Loucy (cell line): ENCODE results near the gene HNRNPU.

ENCODE experiments used
- H2AFZ ChIP-seq: fragments of 200-600 bp; sonication (generic); 2 replicates; pipeline ENCODE4 v1.6.0; 2016; ENCODE audit warnings: antibody characterized with exemption, mild to moderate bottlenecking, low read length, moderate library complexity
- H3F3A ChIP-seq: fragments of 200-600 bp; 2 replicates; pipeline ENCODE4 v1.6.0; 2016; ENCODE audit warnings: antibody characterized with exemption, low read depth, mild to moderate bottlenecking
- H3K27me3 ChIP-seq: fragments of 200-600 bp; sonication (generic); 2 replicates; pipeline ENCODE4 v1.6.1; 2014; ENCODE audit warnings: low read length, mild to moderate bottlenecking; ENCODE audit not compliant: insufficient read depth, poor library complexity, severe bottlenecking
- H3K36me3 ChIP-seq: fragments of 200-600 bp; sonication (generic); 2 replicates; pipeline ENCODE4 v1.6.1; 2016; ENCODE audit warnings: low read length; ENCODE audit not compliant: insufficient read depth
- H3K4me1 ChIP-seq: fragments of 200-600 bp; sonication (generic); 2 replicates; pipeline ENCODE4 v1.5.1; 2014; ENCODE audit warnings: low read length, mild to moderate bottlenecking; ENCODE audit not compliant: insufficient read depth, poor library complexity, severe bottlenecking
- H3K4me2 ChIP-seq: fragments of 200-600 bp; sonication (generic); 2 replicates; pipeline ENCODE4 v1.6.0; 2014; ENCODE audit warnings: antibody characterized with exemption, low read length, low read depth, mild to moderate bottlenecking; ENCODE audit not compliant: poor library complexity, severe bottlenecking
- H3K4me3 ChIP-seq: fragments of 200-600 bp; sonication (generic); 2 replicates; pipeline ENCODE4 v1.5.1; 2014; ENCODE audit warnings: low read length, mild to moderate bottlenecking, mixed read lengths; ENCODE audit not compliant: poor library complexity, severe bottlenecking
- H3K79me2 ChIP-seq: fragments of 200-600 bp; sonication (generic); 2 replicates; pipeline ENCODE4 v1.6.1; 2014; ENCODE audit warnings: low read length; ENCODE audit not compliant: insufficient read depth
- H3K9ac ChIP-seq: fragments of 200-600 bp; sonication (generic); 2 replicates; pipeline ENCODE4 v1.6.0; 2014; ENCODE audit warnings: mild to moderate bottlenecking, low read depth, low read length, moderate library complexity; ENCODE audit not compliant: poor library complexity, severe bottlenecking
- H3K9me2 ChIP-seq: fragments of 200-600 bp; sonication (generic); replicated peaks from 2 replicates; pipeline ENCODE4 v1.6.1; 2016; ENCODE audit warnings: low read depth, low read length, mixed read lengths
- H3K9me3 ChIP-seq: fragments of 200-600 bp; sonication (generic); 2 replicates; pipeline ENCODE4 v1.6.1; 2014; ENCODE audit warnings: mild to moderate bottlenecking, antibody characterized with exemption, low read length, low read depth; ENCODE audit not compliant: insufficient read depth
- H4K20me1 ChIP-seq: fragments of 200-600 bp; sonication (generic); 2 replicates; pipeline ENCODE4 v1.6.0; 2014; ENCODE audit warnings: antibody characterized with exemption, low read length, mild to moderate bottlenecking; ENCODE audit not compliant: insufficient read depth, poor library complexity, severe bottlenecking
- EZH2phosphoT487 ChIP-seq: fragments of 200-600 bp; IDR thresholded peaks from 2 replicates; pipeline ENCODE4 v1.6.1; 2018; ENCODE audit warnings: antibody characterized with exemption, mild to moderate bottlenecking, moderate library complexity, borderline replicate concordance
- TF ChIP-seq, protein P1 (sequence below): fragments of 200-600 bp; sonication (generic); conservative IDR thresholded peaks from 2 replicates; pipeline ENCODE4 v1.5.1; 2014; ENCODE audit warnings: mild to moderate bottlenecking, antibody characterized with exemption, low read length

Gene HNRNPU

DNA sequence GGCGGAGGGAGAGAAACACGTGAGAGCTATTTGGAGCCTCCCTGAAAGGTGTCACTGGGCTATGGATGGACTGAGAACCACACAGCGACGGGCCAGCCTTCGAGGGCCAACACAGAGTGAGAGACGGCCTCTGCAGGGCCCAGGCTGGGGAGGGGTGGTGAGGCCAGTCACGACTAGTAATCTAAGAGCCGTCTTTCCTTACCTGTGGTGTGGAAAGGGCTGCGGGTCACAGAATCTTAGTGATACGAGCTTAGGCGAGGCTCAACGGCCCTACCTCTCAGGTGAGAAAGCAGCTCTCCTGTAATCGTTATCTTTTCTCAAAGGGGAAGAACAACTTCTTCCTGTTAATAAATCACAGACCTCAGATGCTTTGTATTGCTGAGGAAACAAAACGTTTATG lies 62.3 kb downstream of the HNRNPU start:
- H3K4me2 ChIP-seq, result no peak overlapping the region
- no peaks in the 10 kb centered on the region for H3K27me3 ChIP-seq
- no peaks in the 10 kb centered on the region for H3K9me2 ChIP-seq
- no peak overlapping the region for H2AFZ ChIP-seq
- TF ChIP-seq, protein P1, sequence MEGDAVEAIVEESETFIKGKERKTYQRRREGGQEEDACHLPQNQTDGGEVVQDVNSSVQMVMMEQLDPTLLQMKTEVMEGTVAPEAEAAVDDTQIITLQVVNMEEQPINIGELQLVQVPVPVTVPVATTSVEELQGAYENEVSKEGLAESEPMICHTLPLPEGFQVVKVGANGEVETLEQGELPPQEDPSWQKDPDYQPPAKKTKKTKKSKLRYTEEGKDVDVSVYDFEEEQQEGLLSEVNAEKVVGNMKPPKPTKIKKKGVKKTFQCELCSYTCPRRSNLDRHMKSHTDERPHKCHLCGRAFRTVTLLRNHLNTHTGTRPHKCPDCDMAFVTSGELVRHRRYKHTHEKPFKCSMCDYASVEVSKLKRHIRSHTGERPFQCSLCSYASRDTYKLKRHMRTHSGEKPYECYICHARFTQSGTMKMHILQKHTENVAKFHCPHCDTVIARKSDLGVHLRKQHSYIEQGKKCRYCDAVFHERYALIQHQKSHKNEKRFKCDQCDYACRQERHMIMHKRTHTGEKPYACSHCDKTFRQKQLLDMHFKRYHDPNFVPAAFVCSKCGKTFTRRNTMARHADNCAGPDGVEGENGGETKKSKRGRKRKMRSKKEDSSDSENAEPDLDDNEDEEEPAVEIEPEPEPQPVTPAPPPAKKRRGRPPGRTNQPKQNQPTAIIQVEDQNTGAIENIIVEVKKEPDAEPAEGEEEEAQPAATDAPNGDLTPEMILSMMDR, result no peak
- TF ChIP-seq EZH2phosphoT487, result no peak
- no peaks in the 10 kb centered on the region for H3K9me3 ChIP-seq
- no peaks in the 10 kb centered on the region for H4K20me1 ChIP-seq
- H3K4me3 ChIP-seq, result no peak overlapping the region
- no peak overlapping the region for H3K9ac ChIP-seq
- H3F3A ChIP-seq, result no peaks in the 10 kb centered on the region
- no peaks in the 10 kb centered on the region for H3K79me2 ChIP-seq
- no peaks in the 10 kb centered on the region for H3K4me1 ChIP-seq
- H3K36me3 ChIP-seq, result no peaks in the 10 kb centered on the region

DNA sequence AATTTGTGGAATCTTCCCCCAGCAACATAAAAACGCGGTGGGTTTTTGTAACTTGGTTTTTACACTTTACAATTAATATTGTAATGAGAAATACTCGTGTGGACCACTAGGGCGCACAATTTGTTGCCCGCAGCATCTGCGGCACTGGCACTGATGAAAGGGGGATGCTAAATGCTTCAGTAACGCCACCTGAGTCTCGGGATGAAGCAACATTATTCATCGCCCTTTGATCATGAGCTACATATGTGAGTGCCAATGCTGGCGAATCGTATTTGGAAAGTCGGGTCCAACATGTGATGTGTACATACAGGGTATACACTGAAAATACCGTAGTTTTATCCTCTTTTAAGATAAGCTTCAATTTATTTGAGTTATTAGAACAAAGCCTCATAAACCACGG lies 63.1 kb downstream of the HNRNPU start:
- Histone ChIP-seq H4K20me1 (no peaks in the 10 kb centered on the region), H3K27me3 (no peaks in the 10 kb centered on the region), H3K4me1 (no peaks in the 10 kb centered on the region), H3F3A (no peaks in the 10 kb centered on the region), H3K9me3 (no peaks in the 10 kb centered on the region), H3K36me3 (no peaks in the 10 kb centered on the region), H3K79me2 (no peaks in the 10 kb centered on the region), H3K9me2 (no peaks in the 10 kb centered on the region), H3K4me3 (no peak overlapping the region), H3K4me2 (no peak overlapping the region), H3K9ac (no peak overlapping the region), H2AFZ (peak overlapping the region; percentile 54; the same call in 1 of the 2 replicates)
- TF ChIP-seq, protein P1, result peak; percentile 82
- TF ChIP-seq EZH2phosphoT487, result no peak

DNA sequence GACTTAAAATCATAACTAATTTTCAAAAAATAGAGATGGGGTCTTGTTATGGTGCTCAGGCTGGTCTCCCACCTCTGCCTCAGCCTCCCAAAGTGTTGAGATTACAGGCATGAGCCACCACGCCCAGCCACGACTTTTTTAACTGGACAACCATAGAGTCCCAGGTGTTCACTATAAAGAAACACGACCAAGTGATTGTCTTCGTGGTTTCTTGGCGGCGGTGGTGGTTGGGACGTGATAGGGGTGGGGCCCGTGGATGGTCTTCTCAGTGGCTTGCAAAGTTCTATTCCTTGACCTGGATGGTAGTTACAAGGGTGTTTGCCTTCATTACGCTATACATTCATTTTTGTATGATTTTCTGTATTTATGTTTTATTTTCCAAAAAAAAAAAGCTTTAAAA lies 63.5 kb downstream of the HNRNPU start:
- H3K9me3 ChIP-seq, result no peaks in the 10 kb centered on the region
- H3F3A ChIP-seq, result no peaks in the 10 kb centered on the region
- H3K4me3 ChIP-seq, result no peak overlapping the region
- no peaks in the 10 kb centered on the region for H4K20me1 ChIP-seq
- H3K4me1 ChIP-seq, result no peaks in the 10 kb centered on the region
- TF ChIP-seq, protein P1, result no peak
- no peak for TF ChIP-seq EZH2phosphoT487
- H2AFZ ChIP-seq, result peak overlapping the region; percentile 54; the same call in 1 of the 2 replicates
- no peaks in the 10 kb centered on the region for H3K79me2 ChIP-seq
- no peaks in the 10 kb centered on the region for H3K9me2 ChIP-seq
- no peak overlapping the region for H3K4me2 ChIP-seq
- H3K9ac ChIP-seq, result no peak overlapping the region
- H3K36me3 ChIP-seq, result no peaks in the 10 kb centered on the region
- no peaks in the 10 kb centered on the region for H3K27me3 ChIP-seq
